GM18909 (cell line): ENCODE data around the gene GH2.
A peak's percentile ranks its signal among the peaks of the same experiment; 100 is the strongest.

ENCODE experiments used
- ATAC-seq: cut with Tn5 transposase; IDR thresholded peaks from one replicate; pipeline ENCODE4 v1.9.1; 2021; ENCODE audit warnings: mild to moderate bottlenecking; ENCODE audit not compliant: unreplicated experiment, poor library complexity

The GH2 gene

DNA sequence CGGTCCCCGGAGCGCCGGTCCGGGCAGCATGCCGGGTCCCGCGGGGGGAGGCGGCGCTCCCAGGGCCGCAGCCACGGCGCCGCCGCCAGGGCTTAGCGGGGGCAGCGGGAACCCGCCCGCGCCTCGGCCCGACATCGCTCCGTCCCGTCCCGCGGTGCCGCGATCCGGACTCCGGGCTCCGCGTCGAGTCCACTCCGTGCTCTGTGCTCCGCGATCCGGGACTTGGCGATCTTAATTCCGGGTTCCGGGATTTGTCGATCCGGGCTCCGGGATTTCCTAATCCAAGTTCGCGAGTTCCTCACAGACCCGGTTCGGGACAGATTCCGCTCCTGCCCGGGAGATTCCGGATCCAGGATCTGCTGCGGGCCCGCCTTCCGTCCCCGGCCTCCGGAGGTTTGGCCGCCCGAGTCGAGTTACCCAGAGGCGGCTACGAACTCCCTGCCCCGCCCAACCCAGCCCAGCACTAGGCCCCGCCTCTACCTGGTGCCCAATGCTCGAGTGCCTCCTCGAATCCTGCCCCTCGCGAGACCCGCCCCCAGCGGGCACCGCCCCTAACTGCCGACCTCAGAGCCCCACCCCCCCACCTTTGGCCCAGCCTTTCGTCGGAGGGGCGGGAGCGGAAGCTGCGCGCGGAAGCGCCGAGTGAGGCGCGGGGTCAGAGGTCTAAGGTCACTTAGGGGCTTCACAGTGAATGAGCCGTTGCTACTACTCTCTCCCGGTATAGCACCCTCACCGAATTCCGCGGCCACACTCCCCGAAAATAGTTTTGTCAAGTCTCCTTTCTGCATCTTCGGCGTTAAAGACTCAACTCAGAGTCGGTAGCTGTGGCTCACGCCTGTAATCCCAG lies 39.0 kb downstream of the GH2 start, which contains the start of gene SMARCD2:
Gene SMARCD2 (minus strand): TSS at position 146 of the 847 bp plus-strand sequence. CDS start 11 bp downstream, at position 135.
- ATAC-seq = peak; percentile 75

DNA sequence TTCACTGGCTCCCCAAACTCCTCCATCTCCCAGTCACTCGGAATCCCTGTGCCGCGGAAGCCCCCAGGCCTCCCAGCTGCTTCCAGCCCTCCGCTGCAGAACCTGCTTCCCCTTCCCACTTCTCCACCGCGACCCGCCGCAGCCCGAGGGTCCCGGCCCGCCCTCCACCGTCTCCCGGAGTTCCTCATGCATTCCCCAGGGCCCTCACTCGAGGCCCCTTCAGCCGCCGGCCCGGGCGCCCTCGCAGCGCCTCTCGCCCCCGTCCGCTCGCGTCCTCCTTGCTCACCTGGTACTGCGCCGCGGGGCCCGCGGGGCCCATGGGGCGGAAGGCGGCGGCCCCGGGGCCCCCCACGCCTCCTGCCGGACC lies 39.6 kb downstream of the GH2 start:
- ATAC-seq = peak; percentile 35

DNA sequence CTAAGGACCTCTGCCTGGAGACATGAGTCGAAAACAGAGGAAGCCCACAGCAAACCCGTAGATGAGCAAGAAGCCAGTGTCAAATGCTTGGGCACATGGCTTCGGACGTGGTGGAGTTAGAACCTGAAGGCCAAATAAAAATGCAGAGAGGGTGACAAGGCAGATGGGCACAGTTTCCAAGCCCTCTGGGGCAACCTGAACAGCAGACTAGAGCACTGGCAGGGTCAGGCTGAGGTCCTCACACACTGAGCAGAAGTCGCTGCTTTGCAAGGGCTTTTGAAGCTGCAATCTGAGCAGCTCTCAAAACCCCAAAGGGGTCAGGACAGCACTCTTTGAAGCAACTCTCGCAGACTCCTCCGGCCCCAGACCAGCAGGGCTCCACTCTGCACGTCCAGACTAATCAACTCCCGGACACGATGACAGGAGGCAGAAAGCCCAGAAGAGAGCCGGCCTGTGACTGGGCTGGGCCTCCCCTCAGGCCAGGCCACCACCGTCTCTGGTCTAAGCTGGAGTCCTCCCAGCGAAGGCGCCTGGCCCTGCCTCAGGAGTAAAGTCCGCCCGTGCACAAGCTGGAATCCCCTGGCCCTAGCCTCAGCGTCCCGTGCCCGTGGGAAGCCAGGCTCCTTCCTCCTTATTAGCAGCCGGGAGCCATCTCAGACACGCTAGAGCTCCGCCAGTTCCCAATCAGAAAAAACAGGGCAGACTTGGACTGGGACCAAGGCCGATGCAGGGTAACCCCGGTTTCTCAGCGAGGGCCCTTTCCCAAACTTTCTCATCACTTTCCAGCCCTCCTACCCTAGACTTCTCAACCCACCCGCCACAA lies 40.2 kb downstream of the GH2 start:
- peak; percentile 5 for ATAC-seq

- no peak for ATAC-seq
These were observed 41.0 kb downstream of the GH2 start for GRCh38 chr17:63840591-63841349.

GRCh38 chr17:63838631-63839171 lies 43.0 kb downstream of the GH2 start:
- ATAC-seq = no peak

DNA sequence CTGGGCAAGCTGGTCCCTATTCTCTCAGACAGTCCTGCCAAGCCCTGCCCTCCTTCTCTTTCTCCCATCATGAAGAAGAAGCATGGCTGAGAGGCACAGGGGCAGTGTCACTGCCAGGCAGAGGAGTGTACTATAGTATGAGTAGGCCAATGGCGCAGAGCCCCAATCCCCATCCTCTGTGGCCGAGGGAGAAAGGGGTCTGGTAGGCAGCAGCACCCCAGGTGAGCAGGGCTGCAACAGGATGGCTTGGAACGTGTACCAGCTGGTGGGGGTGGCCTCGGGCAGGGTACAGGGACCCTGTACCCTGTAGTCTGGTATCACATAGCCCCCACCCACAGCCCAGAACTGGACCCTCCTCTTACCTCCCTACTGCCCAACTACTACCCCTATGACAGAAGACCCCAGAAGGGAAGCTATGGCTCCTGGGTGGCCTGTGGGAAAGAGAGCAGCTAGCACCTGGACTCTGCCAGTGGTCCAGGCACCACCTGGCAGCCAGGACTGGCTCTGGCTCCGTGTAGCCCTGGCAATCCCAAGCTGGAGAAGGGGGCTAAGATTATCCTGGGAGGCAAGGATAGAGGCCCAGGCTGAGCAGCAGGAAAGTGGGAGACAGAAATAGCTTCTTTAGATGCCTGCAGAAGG lies 43.7 kb downstream of the GH2 start:
- no peak for ATAC-seq

DNA sequence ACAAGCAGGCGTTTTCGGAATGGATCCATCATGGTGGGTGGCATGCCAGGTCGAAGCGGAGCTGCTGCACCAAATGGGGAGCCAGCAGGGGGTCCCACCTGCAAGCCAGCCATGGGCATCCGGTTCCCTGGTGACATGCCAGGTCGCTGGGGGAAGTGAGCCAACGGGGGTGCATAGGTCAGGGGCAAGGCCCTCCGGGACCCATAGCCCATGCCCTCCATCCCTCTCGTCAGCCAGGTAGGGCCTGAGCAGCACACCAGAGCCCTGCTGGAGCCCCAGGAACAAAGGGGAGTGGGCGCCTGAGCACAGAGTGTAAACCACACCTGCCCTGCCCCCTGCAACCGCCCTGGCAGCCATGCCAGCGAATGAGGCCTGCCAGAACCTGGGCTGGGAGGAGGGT lies 44.3 kb downstream of the GH2 start:
- no peak for ATAC-seq

GRCh38 chr17:63836811-63837210 lies 44.9 kb downstream of the GH2 start:
- no peak for ATAC-seq

DNA sequence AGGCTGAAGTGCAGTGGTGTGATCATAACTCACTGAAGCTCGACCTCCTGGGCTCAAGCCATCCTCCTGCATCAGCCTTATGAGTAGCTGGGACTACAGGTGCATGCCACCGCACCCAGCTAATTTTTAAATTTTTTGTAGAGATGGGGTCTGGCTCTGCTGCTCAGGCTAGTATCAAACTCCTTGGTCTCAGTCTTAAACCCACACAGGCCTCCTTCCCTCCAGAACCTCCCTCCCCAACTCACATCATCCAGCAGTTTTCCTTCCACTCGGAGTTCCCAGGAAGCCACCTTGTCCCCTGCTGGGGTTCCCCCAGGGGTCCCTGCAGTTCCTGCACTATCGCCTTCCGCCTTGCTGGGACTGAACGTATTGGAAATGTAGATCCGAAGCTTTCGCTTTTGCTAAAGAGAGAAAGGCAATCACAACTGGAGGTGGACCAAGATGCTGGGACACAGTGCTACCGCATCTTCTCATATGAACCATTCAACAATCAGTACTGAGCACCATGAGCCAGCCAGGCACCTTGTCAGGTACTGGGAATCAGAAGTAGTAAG lies 46.5 kb downstream of the GH2 start:
- no peak for ATAC-seq

- ATAC-seq = peak; percentile 63
These were observed 47.1 kb downstream of the GH2 start for GRCh38 chr17:63834431-63835166.

- ATAC-seq = no peak
These were observed 47.9 kb downstream of the GH2 start for GRCh38 chr17:63833741-63834373.

DNA sequence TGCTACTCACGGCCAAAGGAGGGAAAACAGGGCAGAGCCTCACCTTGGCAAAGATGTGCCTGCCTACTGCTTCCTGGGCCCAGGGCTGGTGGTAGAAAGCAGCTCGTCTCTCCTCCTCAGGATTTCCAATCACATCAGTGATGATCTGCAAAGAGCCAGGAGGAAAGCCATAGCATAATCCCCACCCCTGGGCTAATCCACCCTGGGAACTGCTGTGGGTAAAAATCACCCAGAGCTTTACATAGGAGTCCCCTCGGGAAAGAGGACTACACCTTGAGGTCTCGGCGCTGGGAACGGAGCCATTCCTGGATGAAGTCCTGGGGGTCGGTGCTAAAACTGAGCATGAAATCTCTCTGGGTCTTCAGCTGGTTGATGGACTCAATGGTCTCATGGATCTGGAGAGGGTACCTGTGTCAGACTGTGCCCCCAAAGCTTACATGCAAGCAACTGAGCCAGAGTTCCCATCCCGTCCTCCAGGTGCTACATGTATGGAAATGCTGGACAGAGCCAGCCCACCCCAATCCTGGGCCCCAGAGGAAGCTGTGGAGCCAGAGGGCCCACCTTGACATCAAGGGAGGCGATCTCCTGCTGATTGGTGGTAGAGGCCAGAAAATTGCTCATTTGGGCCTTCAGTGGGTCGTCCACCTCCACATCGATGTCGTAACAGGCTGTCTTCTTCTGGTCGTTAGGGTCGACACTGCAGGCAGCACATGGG lies 48.6 kb downstream of the GH2 start:
- ATAC-seq = no peak

DNA sequence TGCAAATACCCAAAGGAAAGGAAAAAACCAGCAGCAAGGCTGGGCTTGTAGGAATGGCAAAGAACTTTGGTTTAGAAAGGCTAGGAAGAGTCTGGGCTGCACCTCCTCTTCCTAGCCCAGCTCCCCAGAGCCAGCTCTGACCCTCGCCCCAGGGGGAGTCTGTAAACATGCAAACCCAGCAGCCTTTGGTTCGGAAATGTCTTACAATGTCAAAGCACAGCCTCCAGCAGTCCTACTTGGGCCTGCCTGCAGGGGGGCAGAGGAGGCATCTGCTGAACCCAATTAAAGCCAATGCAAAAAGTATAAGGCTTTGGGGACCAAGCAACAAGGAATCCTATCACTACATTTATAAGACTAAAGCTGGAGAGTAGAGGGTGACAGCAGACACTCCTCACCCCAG lies 49.3 kb downstream of the GH2 start:
- ATAC-seq = no peak

DNA sequence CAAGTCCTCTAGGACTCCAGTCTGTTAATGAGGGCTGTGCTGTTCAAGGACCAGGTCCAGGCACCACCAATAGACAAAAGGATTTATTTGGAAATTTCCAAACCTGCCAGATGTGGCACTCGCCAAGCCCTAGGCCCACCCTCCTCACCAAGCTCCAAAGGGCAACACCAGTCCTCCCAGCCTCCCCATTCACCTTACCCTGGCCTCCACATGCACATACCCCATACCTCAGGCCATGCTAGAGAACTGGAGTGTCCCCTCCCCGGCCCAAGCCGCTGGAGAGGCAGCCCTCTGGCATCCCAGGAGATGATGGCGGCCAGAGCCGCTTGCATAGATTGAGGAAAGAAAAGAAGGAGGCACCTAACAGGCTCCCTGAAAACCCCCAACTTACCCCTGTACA lies 49.7 kb downstream of the GH2 start:
- no peak for ATAC-seq

DNA sequence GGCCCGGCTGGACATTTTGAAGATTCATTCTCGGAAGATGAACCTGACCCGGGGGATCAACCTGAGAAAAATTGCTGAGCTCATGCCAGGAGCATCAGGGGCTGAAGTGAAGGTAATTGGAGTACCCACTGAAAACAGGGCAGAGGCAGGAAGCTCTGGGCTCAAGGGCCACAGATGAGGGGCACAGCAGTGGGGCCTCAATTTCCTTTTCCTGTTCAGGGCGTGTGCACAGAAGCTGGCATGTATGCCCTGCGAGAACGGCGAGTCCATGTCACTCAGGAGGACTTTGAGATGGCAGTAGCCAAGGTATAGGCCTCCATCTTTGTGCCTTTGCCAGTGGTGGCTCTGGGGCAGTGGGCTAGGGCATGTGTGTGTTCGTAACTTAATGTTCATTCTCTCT lies 50.2 kb downstream of the GH2 start:
- no peak for ATAC-seq

DNA sequence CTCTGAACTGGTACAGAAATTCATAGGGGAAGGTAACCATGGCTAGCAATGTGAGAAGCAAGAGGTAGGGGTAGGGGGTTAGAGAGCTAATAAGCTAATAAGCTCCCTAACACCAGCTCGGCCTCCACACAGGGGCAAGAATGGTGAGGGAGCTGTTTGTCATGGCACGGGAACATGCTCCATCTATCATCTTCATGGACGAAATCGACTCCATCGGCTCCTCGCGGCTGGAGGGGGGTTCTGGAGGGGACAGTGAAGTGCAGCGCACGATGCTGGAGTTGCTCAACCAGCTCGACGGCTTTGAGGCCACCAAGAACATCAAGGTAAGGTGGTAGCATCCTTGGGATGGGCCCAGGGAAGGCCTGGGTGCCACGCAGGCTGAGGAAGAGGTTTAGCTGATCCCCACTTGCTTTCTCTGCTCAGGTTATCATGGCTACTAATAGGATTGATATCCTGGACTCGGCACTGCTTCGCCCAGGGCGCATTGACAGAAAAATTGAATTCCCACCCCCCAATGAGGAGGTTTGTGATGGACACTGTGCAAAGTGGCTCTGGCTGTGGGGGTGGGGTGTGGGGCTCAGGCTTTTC lies 50.7 kb downstream of the GH2 start:
- no peak for ATAC-seq

- no peak for ATAC-seq
These were observed 51.5 kb downstream of the GH2 start for GRCh38 chr17:63830278-63830677.
